SK-N-SH (cell line): Measurements from ENCODE around the gene GDNF. TPM values are rescaled to one million over a fixed set of nuclear protein-coding genes. Genes with fewer than 3 reads are reported as not detected.

Experiments
- CTCF ChIA-PET: fragments of 300-600, 350-600 bp; formaldehyde crosslinking; extraction: SDS; loops from one replicate; lab custom pipeline; 2021; lab: Yijun Ruan, JAX
- POLR2A ChIA-PET: fragments of 350-600 bp; sonication (Branson Sonifier 250); formaldehyde crosslinking; extraction: SDS; loops from one replicate; lab custom pipeline; 2020; ENCODE audit warnings: antibody characterized with exemption, inconsistent platforms; lab: Yijun Ruan, JAX
- DNase-seq: peaks from one replicate; pipeline ENCODE4 v3.0.0; 2012
- H2AFZ ChIP-seq: fragments of 200-600 bp; sonication (generic); 2 replicates; pipeline ENCODE4 v1.8.1; 2016; ENCODE audit warnings: antibody characterized with exemption, mild to moderate bottlenecking, low read depth
- H3F3A ChIP-seq: fragments of 200-600 bp; sonication (generic); replicated peaks from 2 replicates; pipeline ENCODE3; 2016; ENCODE audit warnings: antibody characterized with exemption, mild to moderate bottlenecking; ENCODE audit not compliant: insufficient read depth
- H3K27ac ChIP-seq, 2 experiments: fragments of 200-500 bp in 1 of 2; fragments of 200-600 bp in 1 of 2; sonication (Bioruptor generic) in 1 of 2; sonication (generic), shearing (Covaris generic) in 1 of 2; 2 replicates each; pipeline versions ENCODE4 v1.5.1 to v1.6.1; 2014 to 2016; ENCODE audit warnings: low read depth in 2 of 2, inconsistent platforms in 1 of 2, low read length in 1 of 2, mild to moderate bottlenecking in 1 of 2, mixed read lengths in 1 of 2
- H3K27me3 ChIP-seq: fragments of 200-600 bp; sonication (generic), shearing (Covaris generic); 2 replicates; pipeline ENCODE4 v1.6.1; 2016; ENCODE audit warnings: mixed run types; ENCODE audit not compliant: insufficient read depth
- H3K36me3 ChIP-seq, 2 experiments: fragments of 200-500 bp in 1 of 2; fragments of 200-600 bp in 1 of 2; sonication (Bioruptor generic) in 1 of 2; sonication (generic) in 1 of 2; replicated peaks in 1 of 2; 2 replicates each; pipeline versions ENCODE3 to v1.5.1; 2014 to 2016; ENCODE audit warnings: low read length in 1 of 2, mild to moderate bottlenecking in 1 of 2; ENCODE audit not compliant: insufficient read depth in 2 of 2, control insufficient read depth in 1 of 2
- H3K4me1 ChIP-seq, 2 experiments: fragments of 200-500 bp in 1 of 2; fragments of 200-600 bp in 1 of 2; sonication (Bioruptor generic) in 1 of 2; sonication (generic), shearing (Covaris generic) in 1 of 2; 2 replicates each; pipeline versions ENCODE4 v1.5.1 to v1.6.1; 2014 to 2016; ENCODE audit warnings: low read depth in 1 of 2, low read length in 1 of 2, mixed run types in 1 of 2; ENCODE audit not compliant: insufficient read depth in 2 of 2, control insufficient read depth in 1 of 2
- H3K4me2 ChIP-seq: fragments of 200-600 bp; sonication (generic), shearing (Covaris generic); 2 replicates; pipeline ENCODE4 v1.6.1; 2017; ENCODE audit warnings: mixed run types
- H3K4me3 ChIP-seq, 2 experiments: fragments of 200-500 bp in 1 of 2; fragments of 200-600 bp in 1 of 2; sonication (Bioruptor generic) in 1 of 2; sonication (generic), shearing (Covaris generic) in 1 of 2; 2 replicates each; pipeline versions ENCODE4 v1.5.1 to v1.8.1; 2014 to 2016; ENCODE audit warnings: low read depth in 2 of 2, inconsistent platforms in 1 of 2, low read length in 1 of 2, mild to moderate bottlenecking in 1 of 2, mixed read lengths in 1 of 2, moderate library complexity in 1 of 2
- H3K79me2 ChIP-seq: fragments of 200-600 bp; sonication (generic); 2 replicates; pipeline ENCODE4 v1.8.1; 2017; ENCODE audit warnings: mild to moderate bottlenecking; ENCODE audit not compliant: insufficient read depth
- H3K9ac ChIP-seq: fragments of 200-600 bp; sonication (generic); 2 replicates; pipeline ENCODE4 v1.6.1; 2017; ENCODE audit warnings: mixed run types
- H3K9me2 ChIP-seq: fragments of 200-600 bp; sonication (generic); 2 replicates; pipeline ENCODE4 v1.6.1; 2017; ENCODE audit warnings: mixed run types
- H3K9me3 ChIP-seq: fragments of 200-600 bp; sonication (generic); 2 replicates; pipeline ENCODE4 v1.6.1; 2017; ENCODE audit warnings: mixed run types, mild to moderate bottlenecking, moderate library complexity
- H4K20me1 ChIP-seq: fragments of 200-600 bp; sonication (generic); 2 replicates; pipeline ENCODE4 v1.6.1; 2017; ENCODE audit warnings: mild to moderate bottlenecking, mixed run types; ENCODE audit not compliant: insufficient read depth
- CHD2 ChIP-seq: fragments of 150-350 bp; IDR thresholded peaks from 2 replicates; pipeline ENCODE4 v1.6.1; 2018; ENCODE audit warnings: low read length; ENCODE audit not compliant: partially characterized antibody
- EP300 ChIP-seq, 2 experiments: IDR thresholded peaks; 2 replicates each; pipeline versions ENCODE4 v1.4.0 to v1.6.1; 2012; ENCODE audit warnings: borderline replicate concordance in 1 of 2, low read depth in 1 of 2, low read length in 1 of 2
- FOSL2 ChIP-seq: IDR thresholded peaks from 2 replicates; pipeline ENCODE4 v1.4.0; 2012; ENCODE audit warnings: low read depth, mild to moderate bottlenecking, moderate library complexity, borderline replicate concordance
- JUND ChIP-seq: IDR thresholded peaks from 2 replicates; pipeline ENCODE4 v1.4.0; 2012
- MXI1 ChIP-seq: IDR thresholded peaks from 2 replicates; pipeline ENCODE4 v1.6.1; 2012; ENCODE audit warnings: mild to moderate bottlenecking, low read depth, low read length, improper control_type of control experiment
- WGBS: methylation state at CpG from one replicate; pipeline ENCODE4 v1.1.6; 2017; ENCODE audit warnings: low lambda C conversion rate; 5-methylcytosine and 5-hydroxymethylcytosine counted together
- polyA plus RNA-seq, 3 experiments: library from polyadenylated mRNA; depleted of rRNA; stranded (reverse); fragments of >200 nt; gene quantifications; 2 replicates each; pipeline ENCODE4 v1.2.3, GENCODE V29; 2012
- TF ChIP-seq, protein P1 (sequence below): IDR thresholded peaks from 2 replicates; pipeline ENCODE4 v1.4.0; 2012; ENCODE audit warnings: low read depth, borderline replicate concordance
- TF ChIP-seq, protein P2 (sequence below): IDR thresholded peaks from 2 replicates; pipeline ENCODE4 v1.4.0; 2012; ENCODE audit warnings: low read depth

The GDNF gene
- polyA plus RNA-seq, 1 of the 3 experiments (the other 2 are of a cell fraction) = 9.0 TPM

DNA sequence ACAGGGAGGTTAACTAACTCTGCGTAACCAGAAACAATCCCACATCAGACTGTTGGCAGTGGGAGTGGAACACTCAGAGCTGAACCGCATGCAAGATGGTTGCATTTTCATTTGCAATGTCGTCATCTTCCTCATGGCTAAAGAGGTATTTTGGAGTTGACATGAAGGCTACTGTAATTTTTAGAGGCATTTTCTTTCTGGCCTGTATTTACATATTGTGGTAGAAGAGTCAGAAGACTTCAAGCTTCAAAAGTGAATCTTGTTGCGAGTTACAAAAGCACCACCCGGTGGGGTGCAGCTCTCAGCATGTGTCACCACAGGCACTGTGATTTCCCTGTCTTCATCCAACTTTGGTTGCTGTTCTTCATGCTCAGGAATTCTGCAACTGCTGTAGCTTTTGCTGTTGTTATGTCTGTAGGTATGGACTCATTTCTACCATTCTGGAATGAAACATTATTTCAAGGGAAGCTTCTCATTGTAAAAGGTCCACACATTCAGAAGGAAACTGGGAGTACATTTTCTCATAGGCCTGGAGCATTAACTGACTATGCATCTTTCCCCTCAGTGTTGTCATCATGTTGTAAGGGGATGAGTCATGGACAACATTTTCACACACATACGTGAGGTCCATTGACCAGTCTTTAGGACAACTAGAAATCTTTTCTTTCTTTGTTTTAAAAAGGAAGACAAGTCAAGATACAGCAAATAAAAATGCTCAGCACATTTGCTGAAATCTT, 35.4 kb upstream of the GDNF start:
- Histone ChIP-seq H2AFZ (0 out of 2 replicates have a peak overlapping the region, but pooled peaks have one; percentile 7), H3K9ac (no peak overlapping the region), H4K20me1 (no peaks in the 10 kb centered on the region), H3F3A (no peaks in the 10 kb centered on the region), H3K4me2 (no peak overlapping the region), H3K27me3 (no peaks in the 10 kb centered on the region), H3K79me2 (no peaks in the 10 kb centered on the region), H3K36me3 (no peaks in the 10 kb centered on the region), H3K4me1 (peaks cover 0 to 7% of the 10 kb centered on the region in 2 experiments; a peak in 1 of 4 replicates), H3K9me3 (no peaks in the 10 kb centered on the region), H3K27ac (peak overlapping the region in 1 of 2 experiments; percentile 28; a peak in 2 of 4 replicates)
- POLR2A ChIA-PET = no interaction called here
- TF ChIP-seq JUND (0 out of 2 replicates have a peak, but pooled peaks have one; percentile 29), FOSL2 (0 out of 2 replicates have a peak, but pooled peaks have one; percentile 24), EP300 (IDR thresholded peaks at IDR 0.05; ENCODE audit: borderline replicate concordance in 1 of 2, low read depth in 1 of 2, low read length in 1 of 2) (no peak)
- TF ChIP-seq, protein P1, sequence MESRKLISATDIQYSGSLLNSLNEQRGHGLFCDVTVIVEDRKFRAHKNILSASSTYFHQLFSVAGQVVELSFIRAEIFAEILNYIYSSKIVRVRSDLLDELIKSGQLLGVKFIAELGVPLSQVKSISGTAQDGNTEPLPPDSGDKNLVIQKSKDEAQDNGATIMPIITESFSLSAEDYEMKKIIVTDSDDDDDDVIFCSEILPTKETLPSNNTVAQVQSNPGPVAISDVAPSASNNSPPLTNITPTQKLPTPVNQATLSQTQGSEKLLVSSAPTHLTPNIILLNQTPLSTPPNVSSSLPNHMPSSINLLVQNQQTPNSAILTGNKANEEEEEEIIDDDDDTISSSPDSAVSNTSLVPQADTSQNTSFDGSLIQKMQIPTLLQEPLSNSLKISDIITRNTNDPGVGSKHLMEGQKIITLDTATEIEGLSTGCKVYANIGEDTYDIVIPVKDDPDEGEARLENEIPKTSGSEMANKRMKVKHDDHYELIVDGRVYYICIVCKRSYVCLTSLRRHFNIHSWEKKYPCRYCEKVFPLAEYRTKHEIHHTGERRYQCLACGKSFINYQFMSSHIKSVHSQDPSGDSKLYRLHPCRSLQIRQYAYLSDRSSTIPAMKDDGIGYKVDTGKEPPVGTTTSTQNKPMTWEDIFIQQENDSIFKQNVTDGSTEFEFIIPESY = no peak
- TF ChIP-seq, all 33 proteins: peak for 2
- DNase-seq = no peak
- Histone ChIP-seq H3K4me3 (no peak overlapping the region), H3K9me2 (no peaks in the 10 kb centered on the region)
- 47% methylated on average over 6 of the region's 6 CpGs for WGBS
- CTCF ChIA-PET = no interaction called here

DNA sequence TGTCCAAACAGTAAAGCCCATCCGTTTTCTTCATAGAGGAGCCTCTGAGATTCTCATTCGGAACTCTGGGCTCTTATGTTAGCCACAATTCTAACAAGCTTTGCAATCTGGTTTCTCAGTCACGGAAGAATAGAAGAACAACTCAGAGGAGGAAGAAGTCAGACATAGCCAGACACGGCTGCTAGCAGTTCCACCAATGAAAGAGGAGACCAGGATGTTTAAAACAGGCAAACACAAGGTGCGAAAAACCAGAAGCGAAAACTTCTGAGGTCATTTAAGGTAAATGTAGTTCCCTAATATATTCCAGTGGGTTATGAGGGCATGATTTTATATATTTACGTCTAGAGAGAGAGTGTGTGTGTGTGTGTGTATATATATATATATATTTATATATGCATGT, 34.1 kb upstream of the GDNF start:
- H3F3A ChIP-seq = no peaks in the 10 kb centered on the region

More for the DNA sequence above, 34.1 kb upstream of the GDNF start:
- Histone ChIP-seq H3K4me3 (no peak overlapping the region), H3K9me2 (no peaks in the 10 kb centered on the region), H3K27ac (no peak overlapping the region), H3K4me1 (peaks cover 0 to 10% of the 10 kb centered on the region in 2 experiments; a peak in 1 of 4 replicates), H4K20me1 (no peaks in the 10 kb centered on the region), H3K9ac (no peak overlapping the region), H3K27me3 (no peaks in the 10 kb centered on the region), H3K9me3 (no peaks in the 10 kb centered on the region), H3K36me3 (no peaks in the 10 kb centered on the region), H2AFZ (no peak overlapping the region), H3K79me2 (no peaks in the 10 kb centered on the region), H3K4me2 (no peak overlapping the region)
- TF ChIP-seq JUND (no peak), MXI1 (no peak), CHD2 (no peak)
- TF ChIP-seq, protein P2, sequence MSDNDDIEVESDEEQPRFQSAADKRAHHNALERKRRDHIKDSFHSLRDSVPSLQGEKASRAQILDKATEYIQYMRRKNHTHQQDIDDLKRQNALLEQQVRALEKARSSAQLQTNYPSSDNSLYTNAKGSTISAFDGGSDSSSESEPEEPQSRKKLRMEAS = no peak
- CTCF ChIA-PET = no interaction called here
- 67% methylated on average over 7 of the region's 7 CpGs for WGBS
- POLR2A ChIA-PET = no interaction called here
- DNase-seq = no peak
